Fibroblast of lung (primary cell): Measurements from ENCODE around the gene MACROD1.

Experiments
- CTCF ChIP-seq, 2 donors: IDR thresholded peaks in 1 of 2; conservative IDR thresholded peaks in 1 of 2; 1 replicate in 1 of 2; 2 replicates in 1 of 2; pipeline ENCODE4 v1.5.1; 2011 to 2012; ENCODE audit warnings: low read length in 2 of 2, control low read depth in 1 of 2, inconsistent platforms in 1 of 2, low read depth in 1 of 2, mild to moderate bottlenecking in 1 of 2
- EZH2 ChIP-seq: IDR thresholded peaks from 2 replicates; pipeline ENCODE4 v1.5.1; 2012; ENCODE audit warnings: low read length, control low read depth, mild to moderate bottlenecking; ENCODE audit errors: missing control alignments

GRCh38 chr11:64076758-64077157 lies 89.2 kb downstream of the MACROD1 start:
- no peak for TF ChIP-seq CTCF (conservative IDR thresholded peaks at IDR 0.05 in 1 of 2, IDR thresholded peaks at IDR 0.05 in 1 of 2; ENCODE audit: low read depth in 1 of 2, low read length in 2 of 2)
- TF ChIP-seq EZH2 = no peak
